Activated naive CD8-positive, alpha-beta T cell treated with anti-CD3 and anti-CD28 coated beads, Interleukin-2, amount 10 ng/mL, durations not matched to agents 7 days and 5 days (primary cell): ENCODE data around the gene CARM1. TPM values are rescaled to one million over a fixed set of nuclear protein-coding genes. Genes with fewer than 3 reads are reported as not detected.
"Not testable (repeated sequence)": the region's sequence is repeated elsewhere in the genome, so short reads cannot be mapped to it uniquely, and the experiment has no call there.

Experiments used
- ATAC-seq: fragments of 150-1000 bp; cut with Tn5 transposase; one replicate; pipeline ENCODE4 v1.10.0; 2021; ENCODE audit warnings: low read depth, moderate library complexity
- POLR2A ChIA-PET: fragments of 350-600 bp; sonication (Branson Sonifier 250); formaldehyde crosslinking; loops from one replicate; lab custom pipeline; 2021; ENCODE audit warnings: antibody characterized with exemption; lab: Charles Lee
- DNase-seq: peaks from one replicate; pipeline ENCODE4 v3.0.0; 2021
- H3K27ac Mint-ChIP-seq: one replicate; pipeline ENCODE4 v1.8.0; 2022; ENCODE audit warnings: mild to moderate bottlenecking, mixed read lengths
- H3K27me3 Mint-ChIP-seq: one replicate; pipeline ENCODE4 v1.8.0; 2022; ENCODE audit warnings: mild to moderate bottlenecking, moderate library complexity, mixed read lengths
- H3K36me3 Mint-ChIP-seq: one replicate; pipeline ENCODE4 v1.8.0; 2021; ENCODE audit warnings: mild to moderate bottlenecking, mixed read lengths
- H3K4me1 Mint-ChIP-seq: one replicate; pipeline ENCODE4 v1.8.0; 2021; ENCODE audit warnings: mixed read lengths
- H3K4me3 Mint-ChIP-seq: one replicate; pipeline ENCODE4 v1.8.0; 2022; ENCODE audit warnings: mild to moderate bottlenecking, moderate library complexity, mixed read lengths
- H3K9me3 Mint-ChIP-seq: one replicate; pipeline ENCODE4 v1.8.0; 2021; ENCODE audit warnings: mixed read lengths
- total RNA-seq, 2 experiments: library from RNA; stranded (reverse); gene quantifications; one replicate each; pipeline ENCODE4 v1.2.3, GENCODE V29; 2021

CARM1 gene
- total RNA-seq, 2 experiments from 2014 or later: 28.3 to 31.5 TPM

- DNase-seq: no peak
- Mint-ChIP-seq H3K4me3 (no peak overlapping the region), H3K27ac (no peak overlapping the region), H3K36me3 (no peaks in the 10 kb centered on the region), H3K27me3 (no peaks in the 10 kb centered on the region), H3K4me1 (no peaks in the 10 kb centered on the region), H3K9me3 (no peaks in the 10 kb centered on the region)
- POLR2A ChIA-PET: no interaction called here
- ATAC-seq: no peak
These were observed 16.8 kb upstream of the CARM1 start for GRCh38 chr19:10854350-10855089.

- ATAC-seq (peak; percentile 50), DNase-seq (no peak)
- H3K27me3 Mint-ChIP-seq: no peaks in the 10 kb centered on the region
- POLR2A ChIA-PET: interaction anchor here (1.8 kb wide), 1 partner anchor 20 kb away, joined by 5 read pairs; the partner anchor contains the start of gene TMED1
- H3K4me3 Mint-ChIP-seq: no peak overlapping the region
- no peaks in the 10 kb centered on the region for H3K9me3 Mint-ChIP-seq
- no peak overlapping the region for H3K27ac Mint-ChIP-seq
- H3K36me3 Mint-ChIP-seq: no peaks in the 10 kb centered on the region
- H3K4me1 Mint-ChIP-seq: no peaks in the 10 kb centered on the region
These were observed 15.4 kb upstream of the CARM1 start for GRCh38 chr19:10855879-10856522.

DNA sequence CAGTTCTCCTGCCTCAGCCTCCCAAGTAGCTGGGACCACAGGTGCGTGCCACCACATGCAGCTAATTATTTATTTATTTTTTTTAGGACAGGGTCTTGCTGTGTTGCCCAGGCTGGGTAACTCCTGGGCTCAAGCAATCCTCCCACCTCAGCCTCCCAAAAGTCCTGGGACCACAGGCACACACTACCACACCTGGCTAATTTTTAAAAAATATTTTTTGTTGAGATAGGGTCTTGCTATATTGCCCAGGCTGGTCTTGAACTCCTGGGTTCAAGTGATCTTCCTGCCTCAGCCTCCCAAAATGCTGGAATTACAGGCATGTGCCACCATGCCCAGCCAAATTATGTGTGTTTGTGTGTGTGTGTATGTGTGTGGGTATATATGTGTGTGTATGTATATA is 14.5 kb upstream of the CARM1 start:
- DNase-seq, H3K4me1 Mint-ChIP-seq, H3K27me3 Mint-ChIP-seq, H3K36me3 Mint-ChIP-seq, H3K4me3 Mint-ChIP-seq, ATAC-seq, H3K27ac Mint-ChIP-seq, H3K9me3 Mint-ChIP-seq: not testable (repeated sequence)
- POLR2A ChIA-PET: interaction anchor here (1.8 kb wide), 1 partner anchor 21 kb away, joined by 5 read pairs; the partner anchor contains the start of gene TMED1

GRCh38 chr19:10858204-10858828 is 13.0 kb upstream of the CARM1 start:
- no peak overlapping the region for H3K4me3 Mint-ChIP-seq
- no peaks in the 10 kb centered on the region for H3K36me3 Mint-ChIP-seq
- ATAC-seq (no peak), DNase-seq (peak; percentile 65)
- peaks cover 4% of the 10 kb centered on the region for H3K4me1 Mint-ChIP-seq
- POLR2A ChIA-PET: interaction anchor here (0.6 kb wide), 1 partner anchor 9 kb away, joined by 4 read pairs; no protein-coding TSS in a partner anchor
- no peaks in the 10 kb centered on the region for H3K27me3 Mint-ChIP-seq
- no peaks in the 10 kb centered on the region for H3K9me3 Mint-ChIP-seq
- H3K27ac Mint-ChIP-seq: no peak overlapping the region

- Mint-ChIP-seq H3K27ac (no peak overlapping the region), H3K9me3 (no peaks in the 10 kb centered on the region), H3K4me3 (no peak overlapping the region), H3K4me1 (peaks cover 13% of the 10 kb centered on the region), H3K36me3 (no peaks in the 10 kb centered on the region), H3K27me3 (no peaks in the 10 kb centered on the region)
- DNase-seq (no peak), ATAC-seq (peak; percentile 44)
- POLR2A ChIA-PET: interaction anchor here (0.5 to 0.7 kb wide), 2 partner anchors 54 to 112 kb away, joined by 5 to 8 read pairs; no protein-coding TSS in a partner anchor
These were observed 10.2 kb upstream of the CARM1 start for GRCh38 chr19:10861103-10861651.

GRCh38 chr19:10862561-10863106 is 8.7 kb upstream of the CARM1 start:
- Mint-ChIP-seq H3K27me3 (no peaks in the 10 kb centered on the region), H3K4me3 (no peak overlapping the region), H3K27ac (no peak overlapping the region), H3K9me3 (no peaks in the 10 kb centered on the region), H3K4me1 (peaks cover 16% of the 10 kb centered on the region), H3K36me3 (no peaks in the 10 kb centered on the region)
- ATAC-seq: no peak
- no peak for DNase-seq
- POLR2A ChIA-PET: interaction anchor here (1.7 to 2.2 kb wide), 2 partner anchors 145 to 161 kb away, joined by 6 to 21 read pairs; partner anchors contain the start of genes DNM2 and QTRT1

GRCh38 chr19:10863107-10863717 is 8.1 kb upstream of the CARM1 start:
- no peak for ATAC-seq
- Mint-ChIP-seq H3K9me3 (no peaks in the 10 kb centered on the region), H3K27ac (no peak overlapping the region), H3K36me3 (no peaks in the 10 kb centered on the region), H3K27me3 (no peaks in the 10 kb centered on the region), H3K4me3 (no peak overlapping the region), H3K4me1 (peaks cover 22% of the 10 kb centered on the region)
- no peak for DNase-seq
- POLR2A ChIA-PET: interaction anchor here (1.7 to 2.2 kb wide), 2 partner anchors 146 to 161 kb away, joined by 6 to 21 read pairs; partner anchors contain the start of genes DNM2 and QTRT1

DNA sequence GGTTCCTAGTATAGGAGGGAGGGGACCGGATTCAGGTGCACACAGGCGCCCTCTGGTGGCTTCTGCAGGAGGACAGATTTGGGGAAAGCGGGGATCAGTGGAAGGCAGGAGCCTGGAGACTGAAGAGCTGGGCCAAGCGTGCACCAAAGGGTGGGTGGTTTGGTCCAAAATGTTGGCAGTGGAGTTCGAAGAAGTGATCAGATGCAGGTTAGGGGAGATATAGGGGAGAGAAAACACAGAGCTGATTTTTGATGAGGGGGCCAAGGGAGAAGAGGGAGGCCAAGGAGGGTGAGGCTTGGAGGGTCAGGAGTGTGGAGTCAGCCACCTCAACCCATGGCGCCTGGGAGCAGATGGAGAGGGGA is 6.8 kb upstream of the CARM1 start:
- POLR2A ChIA-PET: interaction anchor here (0.5 to 2.2 kb wide), 7 partner anchors 28 to 163 kb away, joined by 3 to 21 read pairs (median 4); partner anchors contain the start of genes DNM2, QTRT1 and TMED1
- DNase-seq (peak; percentile 84), ATAC-seq (peak; percentile 84)
- Mint-ChIP-seq H3K36me3 (no peaks in the 10 kb centered on the region), H3K27me3 (no peaks in the 10 kb centered on the region), H3K27ac (peak overlapping the region; percentile 36), H3K4me1 (peaks cover 24% of the 10 kb centered on the region), H3K4me3 (peak overlapping the region; percentile 24), H3K9me3 (no peaks in the 10 kb centered on the region)

DNA sequence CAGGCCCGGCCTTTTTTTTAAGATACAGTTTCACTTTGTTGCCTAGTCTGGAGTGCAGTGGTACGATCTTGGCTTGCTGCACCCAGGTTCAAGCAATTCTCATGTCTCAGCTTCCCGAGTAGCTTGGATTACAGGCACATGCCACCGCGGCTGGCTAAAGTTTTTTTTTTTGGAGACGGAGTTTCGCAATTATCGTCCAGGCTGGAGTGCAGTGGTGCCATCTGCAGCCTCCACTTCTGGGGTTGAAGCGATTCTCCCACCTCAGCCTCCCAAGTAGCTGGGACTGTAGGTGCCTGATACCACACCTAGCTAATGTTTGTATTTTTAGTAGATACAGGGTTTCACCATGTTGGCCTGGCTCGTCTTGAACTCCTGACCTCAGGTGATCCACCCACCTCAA is 4.9 kb upstream of the CARM1 start:
- H3K4me1 Mint-ChIP-seq: peaks cover 26% of the 10 kb centered on the region
- no peak overlapping the region for H3K4me3 Mint-ChIP-seq
- no peaks in the 10 kb centered on the region for H3K27me3 Mint-ChIP-seq
- H3K9me3 Mint-ChIP-seq: no peaks in the 10 kb centered on the region
- no peaks in the 10 kb centered on the region for H3K36me3 Mint-ChIP-seq
- POLR2A ChIA-PET: interaction anchor here (0.6 kb wide), 1 partner anchor 8 kb away, joined by 3 read pairs; no protein-coding TSS in a partner anchor
- ATAC-seq: no peak
- H3K27ac Mint-ChIP-seq: no peak overlapping the region
- no peak for DNase-seq

- Mint-ChIP-seq H3K27ac (no peak overlapping the region), H3K4me1 (peaks cover 27% of the 10 kb centered on the region), H3K4me3 (no peak overlapping the region), H3K9me3 (no peaks in the 10 kb centered on the region), H3K27me3 (no peaks in the 10 kb centered on the region), H3K36me3 (peaks cover 1% of the 10 kb centered on the region)
- ATAC-seq (no peak), DNase-seq (no peak)
- POLR2A ChIA-PET: interaction anchor here (1.0 kb wide), 1 partner anchor 151 kb away, joined by 3 read pairs; the partner anchor contains the start of gene DNM2
These were observed 2.3 kb upstream of the CARM1 start for GRCh38 chr19:10868872-10869547.

- H3K36me3 Mint-ChIP-seq, H3K27me3 Mint-ChIP-seq, ATAC-seq, H3K9me3 Mint-ChIP-seq, DNase-seq: not testable (repeated sequence)
- H3K4me3 Mint-ChIP-seq: peak overlapping the region; percentile 83
- POLR2A ChIA-PET: interaction anchor here (0.6 to 2.7 kb wide), 2 partner anchors 21 to 152 kb away, joined by 3 to 10 read pairs; partner anchors contain the start of gene DNM2
- H3K27ac Mint-ChIP-seq: peak overlapping the region; percentile 59
- H3K4me1 Mint-ChIP-seq: peaks cover 23% of the 10 kb centered on the region
These were observed 1.5 kb upstream of the CARM1 start for GRCh38 chr19:10869872-10870311.

- POLR2A ChIA-PET: interaction anchor here (0.5 to 2.7 kb wide), 6 partner anchors 20 to 504 kb away, joined by 3 to 10 read pairs (median 3); partner anchors contain the start of genes DNM2, SWSAP1 and TMED1
- no peak for ATAC-seq
- Mint-ChIP-seq H3K4me3 (peak overlapping the region; percentile 83), H3K27me3 (no peaks in the 10 kb centered on the region), H3K9me3 (no peaks in the 10 kb centered on the region), H3K27ac (peak overlapping the region; percentile 90), H3K36me3 (peaks cover 1% of the 10 kb centered on the region), H3K4me1 (peaks cover 23% of the 10 kb centered on the region)
- no peak for DNase-seq
These were observed 825 bp upstream of the CARM1 start for GRCh38 chr19:10870501-10870954.
